Activated naive CD8-positive, alpha-beta T cell treated with anti-CD3 and anti-CD28 coated beads for 36 hours (primary cell): Measurements from ENCODE around the gene DLG4. TPM values are rescaled to one million over a fixed set of nuclear protein-coding genes. Genes with fewer than 3 reads are reported as not detected.
A peak's percentile ranks its signal among the peaks of the same experiment; 100 is the strongest.

ENCODE experiments used
- DNase-seq: peaks from one replicate; pipeline ENCODE4 v3.0.0; 2021
- H3K27ac Mint-ChIP-seq: one replicate; pipeline ENCODE4 v1.8.0; 2022; ENCODE audit warnings: mild to moderate bottlenecking, moderate library complexity, mixed read lengths
- H3K27me3 Mint-ChIP-seq: one replicate; pipeline ENCODE4 v1.8.0; 2022; ENCODE audit warnings: mild to moderate bottlenecking, mixed read lengths
- H3K36me3 Mint-ChIP-seq: one replicate; pipeline ENCODE4 v1.8.0; 2021; ENCODE audit warnings: mild to moderate bottlenecking, mixed read lengths
- H3K4me1 Mint-ChIP-seq: one replicate; pipeline ENCODE4 v1.8.0; 2021; ENCODE audit warnings: mixed read lengths
- H3K4me3 Mint-ChIP-seq: one replicate; pipeline ENCODE4 v1.8.0; 2022; ENCODE audit warnings: mild to moderate bottlenecking, moderate library complexity, mixed read lengths
- H3K9me3 Mint-ChIP-seq: one replicate; pipeline ENCODE4 v1.8.0; 2022; ENCODE audit warnings: mixed read lengths
- total RNA-seq, 2 experiments: library from RNA; stranded (reverse); gene quantifications; one replicate each; pipeline ENCODE4 v1.2.3, GENCODE V29; 2021

The DLG4 gene
- total RNA-seq, 2 experiments from 2014 or later = 8.9 to 9.8 TPM

- Mint-ChIP-seq H3K4me1 (peaks cover 64% of the 10 kb centered on the region), H3K27ac (peak overlapping the region; percentile 95), H3K9me3 (no peaks in the 10 kb centered on the region), H3K4me3 (peak overlapping the region; percentile 76), H3K27me3 (peaks cover 3% of the 10 kb centered on the region), H3K36me3 (peaks cover 4% of the 10 kb centered on the region)
- no peak for DNase-seq
Measured at GRCh38 chr17:7215652-7216180, 3.9 kb downstream of the DLG4 start.

- no peaks in the 10 kb centered on the region for H3K9me3 Mint-ChIP-seq
- H3K27ac Mint-ChIP-seq = peak overlapping the region; percentile 95
- no peaks in the 10 kb centered on the region for H3K36me3 Mint-ChIP-seq
- peaks cover 59% of the 10 kb centered on the region for H3K4me1 Mint-ChIP-seq
- DNase-seq = no peak
- H3K27me3 Mint-ChIP-seq = peaks cover 3% of the 10 kb centered on the region
- peak overlapping the region; percentile 76 for H3K4me3 Mint-ChIP-seq
Measured at GRCh38 chr17:7215136-7215638, 4.4 kb downstream of the DLG4 start.

DNA sequence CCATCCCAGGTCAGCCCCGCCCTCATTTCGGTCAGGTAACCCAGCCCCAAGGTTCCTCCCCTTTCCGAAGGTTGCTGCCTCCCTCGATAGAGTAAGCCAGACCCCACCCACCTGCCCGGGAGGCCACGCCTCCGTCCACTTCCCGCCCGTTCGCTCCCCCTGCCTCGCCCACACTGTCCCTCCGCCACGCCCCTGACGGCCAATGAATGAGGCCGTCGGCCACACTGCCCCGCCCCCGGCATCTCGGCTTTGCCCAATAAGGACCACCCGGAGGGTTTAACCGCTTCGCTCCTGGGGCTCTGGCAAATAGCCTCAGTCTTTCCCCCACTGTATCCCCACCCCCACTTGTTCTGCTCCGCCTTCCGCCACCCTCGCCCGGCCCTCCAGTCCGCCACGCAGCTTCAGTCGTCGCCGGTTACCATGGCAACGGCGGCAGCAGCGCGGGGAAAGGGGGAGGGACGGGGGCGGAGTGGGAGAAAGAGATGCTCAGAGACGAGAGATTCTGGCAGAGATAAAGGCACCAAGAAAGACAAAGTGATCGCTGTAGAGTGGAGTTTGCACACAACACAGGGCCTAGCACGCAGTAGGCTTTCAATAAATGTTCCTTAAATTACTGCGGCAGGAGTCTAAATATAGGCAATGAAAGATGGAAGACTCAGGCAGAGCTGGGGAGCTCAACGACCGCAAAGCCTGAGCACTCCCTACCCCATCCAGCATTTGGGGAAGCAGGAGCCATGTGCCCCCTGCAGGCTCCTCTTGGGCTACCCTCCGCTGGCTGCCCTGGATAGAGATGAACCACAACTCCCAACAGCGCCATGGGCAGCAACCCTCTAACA lies 5.1 kb downstream of the DLG4 start:
- no peaks in the 10 kb centered on the region for H3K36me3 Mint-ChIP-seq
- H3K27ac Mint-ChIP-seq = peak overlapping the region; percentile 95
- peak overlapping the region; percentile 76 for H3K4me3 Mint-ChIP-seq
- H3K4me1 Mint-ChIP-seq = peaks cover 58% of the 10 kb centered on the region
- DNase-seq = peak; percentile 100
- no peaks in the 10 kb centered on the region for H3K9me3 Mint-ChIP-seq
- peaks cover 3% of the 10 kb centered on the region for H3K27me3 Mint-ChIP-seq

DNA sequence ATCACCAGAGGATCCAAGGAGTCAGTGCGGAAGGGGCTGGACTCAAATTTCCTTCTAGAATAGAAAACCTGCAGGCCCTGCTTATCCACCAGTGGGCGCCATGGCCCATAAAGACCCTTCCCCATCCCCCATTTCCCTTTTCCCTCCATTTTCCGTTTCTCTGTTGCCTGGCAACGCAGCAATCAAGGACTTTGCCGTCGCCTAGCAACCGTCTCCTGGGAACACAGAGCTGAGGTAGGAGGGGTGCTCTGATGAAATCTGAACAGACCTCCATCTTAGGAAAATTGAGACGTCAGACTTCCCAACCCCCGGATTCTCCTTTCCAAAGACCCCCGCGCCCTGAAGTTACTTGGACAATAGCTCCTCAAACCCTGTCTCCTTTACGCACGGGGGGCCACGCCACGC lies 5.7 kb downstream of the DLG4 start:
- no peak for DNase-seq
- peak overlapping the region; percentile 76 for H3K4me3 Mint-ChIP-seq
- peaks cover 3% of the 10 kb centered on the region for H3K27me3 Mint-ChIP-seq
- no peaks in the 10 kb centered on the region for H3K9me3 Mint-ChIP-seq
- no peaks in the 10 kb centered on the region for H3K36me3 Mint-ChIP-seq
- peaks cover 52% of the 10 kb centered on the region for H3K4me1 Mint-ChIP-seq
- H3K27ac Mint-ChIP-seq = peak overlapping the region; percentile 95

GRCh38 chr17:7211491-7212273 lies 8.0 kb downstream of the DLG4 start:
- no peaks in the 10 kb centered on the region for H3K9me3 Mint-ChIP-seq
- H3K4me3 Mint-ChIP-seq = no peak overlapping the region

DNA sequence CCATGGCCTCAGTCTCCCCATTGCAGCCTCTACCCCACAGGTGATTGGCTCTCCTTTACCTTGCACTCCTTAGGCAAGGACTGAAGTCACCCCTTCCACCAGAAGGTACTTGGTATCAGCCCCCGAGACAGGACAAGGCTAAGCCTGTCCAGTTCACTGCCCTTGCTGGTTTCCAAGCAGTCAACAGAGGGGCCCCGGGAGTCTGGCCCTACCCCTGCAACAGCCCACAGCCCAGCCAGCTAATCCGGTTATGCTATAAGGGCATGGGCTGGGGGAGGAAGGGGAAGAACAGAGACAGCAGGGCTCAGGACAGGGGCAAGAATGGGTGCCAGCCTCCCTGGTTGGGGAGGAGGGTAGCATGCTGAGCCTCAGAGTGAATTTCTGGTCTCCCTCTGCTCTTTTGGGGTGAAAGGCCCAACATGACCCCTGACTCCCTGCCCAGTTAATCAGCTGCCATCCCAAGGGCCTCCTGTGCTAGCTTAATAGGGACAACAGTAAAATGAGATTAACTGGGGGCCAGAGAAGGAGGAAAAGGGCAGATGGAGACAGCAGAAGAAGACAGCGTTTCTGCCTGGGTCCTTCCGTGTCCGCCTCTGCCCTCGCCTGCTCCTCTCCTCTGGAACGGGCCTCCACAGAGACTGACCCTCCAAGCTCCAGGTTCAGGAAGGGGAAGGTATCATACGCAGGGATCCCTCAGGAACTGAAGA lies 10.7 kb downstream of the DLG4 start:
- Mint-ChIP-seq H3K27me3 (no peaks in the 10 kb centered on the region), H3K4me3 (no peak overlapping the region), H3K9me3 (no peaks in the 10 kb centered on the region), H3K27ac (no peak overlapping the region), H3K4me1 (peaks cover 35% of the 10 kb centered on the region), H3K36me3 (no peaks in the 10 kb centered on the region)
- DNase-seq = no peak

More at GRCh38 chr17:7211491-7212273, 8.0 kb downstream of the DLG4 start:
- DNase-seq = no peak
- Mint-ChIP-seq H3K27me3 (peaks cover 3% of the 10 kb centered on the region), H3K27ac (peak overlapping the region; percentile 2), H3K4me1 (peaks cover 38% of the 10 kb centered on the region), H3K36me3 (no peaks in the 10 kb centered on the region)

- Mint-ChIP-seq H3K27me3 (no peaks in the 10 kb centered on the region), H3K9me3 (no peaks in the 10 kb centered on the region), H3K36me3 (no peaks in the 10 kb centered on the region), H3K27ac (no peak overlapping the region), H3K4me1 (peaks cover 30% of the 10 kb centered on the region), H3K4me3 (no peak overlapping the region)
- DNase-seq = no peak
Measured at GRCh38 chr17:7208027-7208571, 11.5 kb downstream of the DLG4 start.

- DNase-seq = no peak
- Mint-ChIP-seq H3K27me3 (no peaks in the 10 kb centered on the region), H3K4me1 (peaks cover 28% of the 10 kb centered on the region), H3K36me3 (no peaks in the 10 kb centered on the region), H3K4me3 (no peak overlapping the region), H3K27ac (peak overlapping the region; percentile 42), H3K9me3 (no peaks in the 10 kb centered on the region)
Measured at GRCh38 chr17:7207120-7208001, 12.3 kb downstream of the DLG4 start.

DNA sequence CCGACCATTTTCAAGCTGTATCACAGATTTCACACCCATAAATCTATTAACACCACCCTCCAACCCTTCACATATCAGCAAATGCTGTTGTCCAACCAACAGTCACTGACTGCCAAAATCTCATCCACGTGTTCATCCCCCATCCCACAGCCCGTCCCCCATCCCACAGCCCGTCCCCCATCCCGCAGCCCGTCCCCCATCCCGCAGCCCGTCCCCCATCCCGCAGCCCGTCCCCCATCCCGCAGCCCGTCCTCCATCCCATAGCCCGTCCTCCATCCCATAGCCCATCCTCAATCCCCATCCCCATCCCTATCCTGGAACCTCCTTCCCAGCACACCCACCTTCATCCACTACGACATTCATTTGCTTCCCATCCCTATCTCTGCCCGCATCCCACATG lies 14.1 kb downstream of the DLG4 start:
- Mint-ChIP-seq H3K27me3 (no peaks in the 10 kb centered on the region), H3K4me1 (peaks cover 25% of the 10 kb centered on the region), H3K27ac (peak overlapping the region; percentile 93), H3K9me3 (no peaks in the 10 kb centered on the region), H3K36me3 (no peaks in the 10 kb centered on the region), H3K4me3 (peak overlapping the region; percentile 81)
- no peak for DNase-seq

- H3K36me3 Mint-ChIP-seq = no peaks in the 10 kb centered on the region
Measured at GRCh38 chr17:7204828-7205461, 14.7 kb downstream of the DLG4 start.

DNA sequence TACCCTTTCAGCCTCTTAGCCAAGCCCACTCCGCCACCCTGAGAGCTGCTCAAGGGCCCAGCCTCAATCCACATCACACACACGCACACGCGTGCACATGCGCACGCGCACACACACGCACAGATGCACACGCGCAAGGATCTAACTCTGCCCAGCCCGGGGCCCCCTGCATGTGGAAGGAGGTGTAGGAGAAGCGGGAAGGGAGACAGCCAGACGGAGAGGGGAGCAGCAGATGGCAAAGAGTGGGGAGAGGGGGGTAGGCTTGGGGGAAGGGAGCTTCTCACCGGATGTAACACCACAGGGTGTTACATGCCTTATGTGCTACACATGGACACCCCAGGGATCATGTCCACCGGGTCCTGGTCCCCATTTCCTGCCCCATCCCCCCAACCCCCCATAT lies 15.3 kb downstream of the DLG4 start:
- no peaks in the 10 kb centered on the region for H3K36me3 Mint-ChIP-seq
- no peaks in the 10 kb centered on the region for H3K9me3 Mint-ChIP-seq
- H3K27me3 Mint-ChIP-seq = no peaks in the 10 kb centered on the region
- peak overlapping the region; percentile 93 for H3K27ac Mint-ChIP-seq
- peaks cover 25% of the 10 kb centered on the region for H3K4me1 Mint-ChIP-seq
- DNase-seq = no peak
- H3K4me3 Mint-ChIP-seq = peak overlapping the region; percentile 81

More at GRCh38 chr17:7204828-7205461, 14.7 kb downstream of the DLG4 start:
- peaks cover 25% of the 10 kb centered on the region for H3K4me1 Mint-ChIP-seq
- H3K27me3 Mint-ChIP-seq = no peaks in the 10 kb centered on the region
- no peaks in the 10 kb centered on the region for H3K9me3 Mint-ChIP-seq
- peak overlapping the region; percentile 81 for H3K4me3 Mint-ChIP-seq
- H3K27ac Mint-ChIP-seq = peak overlapping the region; percentile 93
- DNase-seq = peak; percentile 95

- no peak overlapping the region for H3K27ac Mint-ChIP-seq
- H3K9me3 Mint-ChIP-seq = no peaks in the 10 kb centered on the region
- H3K36me3 Mint-ChIP-seq = no peaks in the 10 kb centered on the region
- peak overlapping the region; percentile 9 for H3K4me3 Mint-ChIP-seq
- no peak for DNase-seq
- H3K27me3 Mint-ChIP-seq = no peaks in the 10 kb centered on the region
- peaks cover 25% of the 10 kb centered on the region for H3K4me1 Mint-ChIP-seq
Measured at GRCh38 chr17:7203391-7203790, 16.2 kb downstream of the DLG4 start.

GRCh38 chr17:7196651-7197401 lies 22.8 kb downstream of the DLG4 start:
- Mint-ChIP-seq H3K4me1 (peaks cover 2% of the 10 kb centered on the region), H3K9me3 (no peaks in the 10 kb centered on the region), H3K27me3 (no peaks in the 10 kb centered on the region), H3K36me3 (peaks cover 3% of the 10 kb centered on the region), H3K27ac (no peak overlapping the region), H3K4me3 (no peak overlapping the region)
- no peak for DNase-seq
